Kidney epithelial cell (primary cell): ENCODE data around the gene PHTF1. TPM values are rescaled to one million over a fixed set of nuclear protein-coding genes. Genes with fewer than 3 reads are reported as not detected.

Experiments used
- DNase-seq: peaks from one replicate; pipeline ENCODE4 v3.0.0-alpha.2; 2010; ENCODE audit warnings: low read depth
- H3K27me3 ChIP-seq: 2 replicates; pipeline ENCODE4 v1.6.0; 2011; ENCODE audit warnings: low read length; ENCODE audit not compliant: control insufficient read depth, insufficient read depth
- H3K36me3 ChIP-seq: 2 replicates; pipeline ENCODE4 v1.5.1; 2011; ENCODE audit warnings: low read length; ENCODE audit not compliant: control insufficient read depth, insufficient read depth
- H3K4me3 ChIP-seq: 2 replicates; pipeline ENCODE4 v1.5.1; 2011; ENCODE audit warnings: low read depth, mild to moderate bottlenecking, control low read depth, low read length
- CTCF ChIP-seq: IDR thresholded peaks from 2 replicates; pipeline ENCODE4 v1.5.1; 2011; ENCODE audit warnings: mild to moderate bottlenecking, moderate library complexity, low read length, control low read depth, inconsistent platforms; ENCODE audit not compliant: insufficient read depth, poor library complexity, severe bottlenecking
- total RNA-seq: library from RNA; depleted of rRNA; stranded (reverse); fragments of >200 nt; gene quantifications from 2 replicates; pipeline ENCODE4 v1.2.3, GENCODE V29; 2015

PHTF1 gene
- total RNA-seq, 1 donor from 2014 or later: 22.5 TPM

GRCh38 chr1:113788802-113789201 is 29.5 kb upstream of the PHTF1 start:
- no peak for TF ChIP-seq CTCF
- no peak overlapping the region for H3K4me3 ChIP-seq
- no peaks in the 10 kb centered on the region for H3K36me3 ChIP-seq
- no peaks in the 10 kb centered on the region for H3K27me3 ChIP-seq
- no peak for DNase-seq

- DNase-seq: no peak
- no peak for TF ChIP-seq CTCF
- H3K36me3 ChIP-seq: no peaks in the 10 kb centered on the region
- no peak overlapping the region for H3K4me3 ChIP-seq
- no peaks in the 10 kb centered on the region for H3K27me3 ChIP-seq
Observed at GRCh38 chr1:113787663-113788062, 28.4 kb upstream of the PHTF1 start.

- Histone ChIP-seq H3K36me3 (no peaks in the 10 kb centered on the region), H3K4me3 (no peak overlapping the region), H3K27me3 (no peaks in the 10 kb centered on the region)
- TF ChIP-seq CTCF: no peak
- no peak for DNase-seq
Observed at GRCh38 chr1:113786069-113786468, 26.8 kb upstream of the PHTF1 start.

GRCh38 chr1:113784104-113784779 is 25.0 kb upstream of the PHTF1 start:
- DNase-seq: no peak
- no peak overlapping the region for H3K4me3 ChIP-seq
- no peak for TF ChIP-seq CTCF
- H3K27me3 ChIP-seq: no peaks in the 10 kb centered on the region
- H3K36me3 ChIP-seq: no peaks in the 10 kb centered on the region

- no peak overlapping the region for H3K4me3 ChIP-seq
- no peak for DNase-seq
Observed at GRCh38 chr1:113783254-113784103, 24.2 kb upstream of the PHTF1 start.

More at GRCh38 chr1:113783254-113784103, 24.2 kb upstream of the PHTF1 start:
- TF ChIP-seq CTCF: no peak
- H3K36me3 ChIP-seq: no peaks in the 10 kb centered on the region
- no peaks in the 10 kb centered on the region for H3K27me3 ChIP-seq
